CD14-positive monocyte (primary cell): ENCODE measurements around the gene VARS2. TPM values are rescaled to one million over a fixed set of nuclear protein-coding genes. Genes with fewer than 3 reads are reported as not detected.

Experiments
- DNase-seq, 3 donors: peaks; one replicate each; pipeline ENCODE4 v3.0.0-alpha.2; 2011 to 2022
- H2AFZ ChIP-seq: 2 replicates; pipeline ENCODE4 v1.6.0; 2012; ENCODE audit warnings: mild to moderate bottlenecking, low read depth, low read length, inconsistent platforms; ENCODE audit not compliant: insufficient read depth, poor library complexity, severe bottlenecking
- H3K27ac ChIP-seq, 2 donors: 1 replicate in 1 of 2; 2 replicates in 1 of 2; pipeline ENCODE4 v1.5.1; 2012 to 2013; ENCODE audit warnings: low read length in 2 of 2, control low read depth in 1 of 2, inconsistent platforms in 1 of 2, low read depth in 1 of 2, mild to moderate bottlenecking in 1 of 2
- H3K27me3 ChIP-seq, 2 donors: one replicate each; pipeline versions ENCODE4 v1.6.0 to v1.6.1; 2011 to 2013; ENCODE audit warnings: low read length in 2 of 2; ENCODE audit not compliant: control insufficient read depth in 2 of 2, insufficient read depth in 2 of 2
- H3K36me3 ChIP-seq, 2 donors: replicated peaks in 1 of 2; 1 replicate in 1 of 2; 2 replicates in 1 of 2; pipeline versions ENCODE4 v1.5.1 to v1.6.1; 2012 to 2013; ENCODE audit warnings: low read length in 2 of 2, control low read depth in 1 of 2, inconsistent platforms in 1 of 2, mild to moderate bottlenecking in 1 of 2; ENCODE audit not compliant: insufficient read depth in 2 of 2, control insufficient read depth in 1 of 2
- H3K4me1 ChIP-seq, 2 donors: 1 replicate in 1 of 2; 2 replicates in 1 of 2; pipeline versions ENCODE4 v1.5.1 to v1.6.1; 2012 to 2013; ENCODE audit warnings: low read length in 2 of 2, control low read depth in 1 of 2, inconsistent platforms in 1 of 2, mild to moderate bottlenecking in 1 of 2, moderate library complexity in 1 of 2; ENCODE audit not compliant: insufficient read depth in 2 of 2, control insufficient read depth in 1 of 2
- H3K4me2 ChIP-seq: replicated peaks from 2 replicates; pipeline ENCODE3; 2012; ENCODE audit warnings: low read length, moderate library complexity, mild to moderate bottlenecking; ENCODE audit not compliant: poor library complexity, severe bottlenecking; ENCODE audit errors: extremely low read depth
- H3K4me3 ChIP-seq, 3 experiments: fragments of 200-600 bp in 1 of 3; sonication (generic) in 1 of 3; replicated peaks in 1 of 3; 1 replicate in 2 of 3; 2 replicates in 1 of 3; pipeline ENCODE4 v1.5.1; 2011 to 2013; ENCODE audit warnings: low read length in 3 of 3, mild to moderate bottlenecking in 3 of 3, control low read depth in 2 of 3, low read depth in 2 of 3, inconsistent platforms in 1 of 3, moderate library complexity in 1 of 3
- H3K79me2 ChIP-seq: 2 replicates; pipeline ENCODE4 v1.6.0; 2012; ENCODE audit warnings: mild to moderate bottlenecking, control low read depth, inconsistent platforms, low read length, moderate library complexity; ENCODE audit not compliant: insufficient read depth
- H3K9ac ChIP-seq: 2 replicates; pipeline ENCODE4 v1.6.0; 2017; ENCODE audit warnings: low read length, mild to moderate bottlenecking; ENCODE audit not compliant: insufficient read depth, poor library complexity, severe bottlenecking
- H3K9me3 ChIP-seq, 2 donors: replicated peaks in 1 of 2; 1 replicate in 1 of 2; 2 replicates in 1 of 2; pipeline versions ENCODE4 v1.5.1 to v1.6.1; 2012 to 2013; ENCODE audit warnings: low read length in 2 of 2, control low read depth in 1 of 2; ENCODE audit not compliant: control insufficient read depth in 1 of 2, insufficient read depth in 1 of 2
- H4K20me1 ChIP-seq: 2 replicates; pipeline ENCODE4 v1.6.0; 2012; ENCODE audit warnings: mild to moderate bottlenecking, low read length, control low read depth, moderate library complexity; ENCODE audit not compliant: insufficient read depth
- H3K27ac Mint-ChIP-seq, 7 donors: one replicate each; pipeline ENCODE4 v1.8.0; 2020; ENCODE audit warnings: mild to moderate bottlenecking in 7 of 7, mixed read lengths in 7 of 7, moderate library complexity in 6 of 7, inconsistent platforms in 2 of 7
- H3K27me3 Mint-ChIP-seq, 3 donors: one replicate each; pipeline ENCODE4 v1.8.0; 2021 to 2022; ENCODE audit warnings: low read depth in 3 of 3, mild to moderate bottlenecking in 3 of 3, mixed read lengths in 3 of 3, moderate library complexity in 3 of 3, inconsistent platforms in 1 of 3
- H3K36me3 Mint-ChIP-seq, 2 donors: one replicate each; pipeline ENCODE4 v1.8.0; 2020; ENCODE audit warnings: mixed read lengths in 2 of 2, inconsistent platforms in 1 of 2, mild to moderate bottlenecking in 1 of 2
- H3K4me1 Mint-ChIP-seq: one replicate; pipeline ENCODE4 v1.8.0; 2020; ENCODE audit warnings: mild to moderate bottlenecking, mixed read lengths
- H3K4me3 Mint-ChIP-seq, 2 donors: one replicate each; pipeline ENCODE4 v1.8.0; 2020; ENCODE audit warnings: mild to moderate bottlenecking in 2 of 2, mixed read lengths in 2 of 2, moderate library complexity in 1 of 2
- H3K9me3 Mint-ChIP-seq, 7 donors: one replicate each; pipeline ENCODE4 v1.8.0; 2020 to 2022; ENCODE audit warnings: mixed read lengths in 7 of 7, mild to moderate bottlenecking in 6 of 7, moderate library complexity in 6 of 7, inconsistent platforms in 2 of 7
- CTCF ChIP-seq: fragments of 200-600 bp; IDR thresholded peaks from one replicate; pipeline ENCODE4 v1.8.0; 2022; ENCODE audit warnings: antibody characterized with exemption, mild to moderate bottlenecking
- WGBS: methylation state at CpG from one replicate; pipeline ENCODE4 v1.1.5; 2013; ENCODE audit warnings: missing lambda C conversion rate; ENCODE audit not compliant: insufficient coverage; 5-methylcytosine and 5-hydroxymethylcytosine counted together
- intact Hi-C, 2 donors: fragments of 100-400 bp; cut with micrococcal nuclease; formaldehyde crosslinking; loops; one replicate each; pipeline versions ENCODE4 v1.15.0 to v1.15.1; 2023
- polyA plus RNA-seq, 3 donors: library from polyadenylated mRNA; depleted of rRNA in 1 of 3; unstranded in 2 of 3; stranded (reverse) in 1 of 3; fragments of 300-500 nt in 2 of 3; fragments of >200 nt in 1 of 3; fragmentation: Illumina TruSeq in 2 of 3; gene quantifications; 1 replicate in 2 of 3; 2 replicates in 1 of 3; pipeline ENCODE4 v1.2.3, GENCODE V29; 2012 to 2021

VARS2 gene
- polyA plus RNA-seq, 3 donors, result 7.6 to 15.5 (median 8.1) TPM

DNA sequence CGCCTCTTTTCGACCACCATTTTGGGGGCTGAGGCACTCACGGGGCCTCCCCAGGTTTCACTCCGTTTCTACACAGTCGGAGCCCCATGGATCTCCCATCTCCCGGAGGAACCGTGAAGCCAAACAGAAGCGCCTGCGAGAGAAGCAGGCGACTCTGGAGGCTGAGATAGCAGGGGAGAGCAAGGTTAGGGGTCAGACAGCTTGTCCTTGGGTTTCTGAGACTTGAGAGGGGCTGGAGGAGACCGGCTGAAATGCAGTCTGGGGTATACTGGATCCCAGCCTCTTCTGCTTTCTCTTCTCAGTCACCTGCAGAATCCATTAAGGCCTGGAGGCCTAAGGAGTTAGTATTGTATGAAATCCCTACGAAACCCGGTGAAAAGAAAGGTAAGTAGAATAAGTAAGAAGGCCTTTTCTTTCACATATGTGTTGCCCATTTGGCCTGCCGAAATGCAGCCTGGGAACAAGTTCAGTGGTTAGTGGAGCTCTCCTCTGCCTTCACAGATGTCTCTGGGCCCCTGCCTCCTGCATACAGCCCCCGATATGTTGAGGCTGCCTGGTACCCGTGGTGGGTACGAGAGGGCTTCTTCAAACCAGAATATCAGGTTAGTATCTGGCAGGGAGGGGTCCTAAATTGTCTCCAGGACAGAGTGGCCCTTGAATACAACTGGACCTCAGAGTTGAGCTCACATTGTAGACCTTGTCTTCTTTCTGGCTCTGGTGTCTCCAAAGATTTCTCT lies 984 bp downstream of the VARS2 start:
- peaks cover 59 to 65% of the 10 kb centered on the region in 2 donors for H3K36me3 Mint-ChIP-seq

GRCh38 chr6:30915591-30915946 lies 1.5 kb downstream of the VARS2 start:
- H3K36me3 Mint-ChIP-seq, result peaks cover 64 to 67% of the 10 kb centered on the region in 2 donors
- H3K4me3 Mint-ChIP-seq, result peak overlapping the region in 1 of 2 donors; percentile 41
- Histone ChIP-seq H3K4me2 (no peak overlapping the region), H3K9ac (no peak overlapping the region), H3K4me1 (peaks cover 15 to 26% of the 10 kb centered on the region in 2 donors), H2AFZ (peak overlapping the region; percentile 96), H3K9me3 (no peaks in the 10 kb centered on the region), H3K36me3 (peaks cover 43 to 65% of the 10 kb centered on the region in 2 donors), H4K20me1 (no peaks in the 10 kb centered on the region), H3K4me3 (no peak overlapping the region), H3K27me3 (no peaks in the 10 kb centered on the region), H3K79me2 (no peaks in the 10 kb centered on the region), H3K27ac (no peak overlapping the region)
- H3K9me3 Mint-ChIP-seq, result no peaks in the 10 kb centered on the region
- WGBS, result 13% methylated on average over 4 of the region's 5 CpGs
- DNase-seq, result peak; percentile 5 to 20 (median 7)
- peak overlapping the region in 1 of 7 donors; percentile 2 for H3K27ac Mint-ChIP-seq
- intact Hi-C loops, result loop anchor here in 1 of 2 donors (10.0 kb wide), 1 partner anchor 169 kb away; no protein-coding TSS in a partner anchor
- H3K4me1 Mint-ChIP-seq, result peaks cover 24% of the 10 kb centered on the region
- peaks cover 0 to 1% (median 0%) of the 10 kb centered on the region in 3 donors for H3K27me3 Mint-ChIP-seq
- TF ChIP-seq CTCF, result peak; percentile 54

More for the DNA sequence above, 984 bp downstream of the VARS2 start:
- Histone ChIP-seq H3K9ac (peak overlapping the region; percentile 74), H3K9me3 (no peaks in the 10 kb centered on the region), H4K20me1 (no peaks in the 10 kb centered on the region), H3K36me3 (peaks cover 40 to 65% of the 10 kb centered on the region in 2 donors), H3K4me3 (peak overlapping the region; percentile 62 to 90 (median 64)), H3K27me3 (no peaks in the 10 kb centered on the region), H3K27ac (peak overlapping the region in 1 of 2 donors; percentile 76), H3K4me2 (peak overlapping the region; percentile 98), H3K4me1 (peaks cover 15 to 26% of the 10 kb centered on the region in 2 donors), H2AFZ (peak overlapping the region; percentile 96), H3K79me2 (no peaks in the 10 kb centered on the region)
- 58% methylated on average over 5 of the region's 17 CpGs for WGBS
- no peak for DNase-seq
- peak overlapping the region in 4 of 7 donors; percentile 30 to 87 (median 76) for H3K27ac Mint-ChIP-seq
- intact Hi-C loops, result loop anchor here in 1 of 2 donors (10.0 kb wide), 1 partner anchor 170 kb away; no protein-coding TSS in a partner anchor
- H3K9me3 Mint-ChIP-seq, result no peaks in the 10 kb centered on the region
- H3K4me3 Mint-ChIP-seq, result peak overlapping the region; percentile 94 to 96
- no peak for TF ChIP-seq CTCF
- peaks cover 24% of the 10 kb centered on the region for H3K4me1 Mint-ChIP-seq
- no peaks in the 10 kb centered on the region for H3K27me3 Mint-ChIP-seq
